ENCODE measurements around the gene PSIP1.
"Not testable (repeated sequence)": the region's sequence is repeated elsewhere in the genome, so short reads cannot be mapped to it uniquely, and the experiment has no call there.

PSIP1 gene

GRCh38 chr9:15433191-15433590 lies 77.6 kb downstream of the PSIP1 start:
- no peak for DNase-seq (ENCODE audit: low read depth)

GRCh38 chr9:15430920-15431844 lies 79.6 kb downstream of the PSIP1 start:
- DNase-seq (ENCODE audit: low read depth) = no peak

GRCh38 chr9:15427702-15428101 lies 83.1 kb downstream of the PSIP1 start:
- not testable (repeated sequence) for DNase-seq (ENCODE audit: low read depth)

- no peak for DNase-seq (ENCODE audit: low read depth)
These were observed 84.8 kb downstream of the PSIP1 start for GRCh38 chr9:15426019-15426418.

- no peak for DNase-seq (ENCODE audit: low read depth)
These were observed 87.4 kb downstream of the PSIP1 start for GRCh38 chr9:15423231-15423985.

- DNase-seq (ENCODE audit: low read depth) = peak; percentile 64
These were observed 88.2 kb downstream of the PSIP1 start, which contains the start of gene SNAPC3 for GRCh38 chr9:15422372-15423230. Gene SNAPC3, plus strand, starts transcription at chr9:15422876. Its CDS starts 4 bp downstream, at chr9:15422880.

- no peak for DNase-seq (ENCODE audit: low read depth)
These were observed 88.8 kb downstream of the PSIP1 start for GRCh38 chr9:15421990-15422371.

- no peak for DNase-seq (ENCODE audit: low read depth)
These were observed 89.2 kb downstream of the PSIP1 start for GRCh38 chr9:15421532-15421931.

- DNase-seq (ENCODE audit: low read depth) = no peak
These were observed 90.0 kb downstream of the PSIP1 start for GRCh38 chr9:15420796-15421195.

- DNase-seq (ENCODE audit: low read depth) = no peak
These were observed 93.1 kb downstream of the PSIP1 start for GRCh38 chr9:15417626-15418025.

GRCh38 chr9:15416880-15417279 lies 93.9 kb downstream of the PSIP1 start:
- DNase-seq (ENCODE audit: low read depth) = no peak

All from CMK (cell line).